Ectodermal cell (in vitro differentiated cells): ENCODE results near the gene PFKM. TPM values are rescaled to one million over a fixed set of nuclear protein-coding genes. Genes with fewer than 3 reads are reported as not detected.

Source experiments
- H3K27ac ChIP-seq: 2 replicates; pipeline ENCODE4 v1.7.0; 2013; ENCODE audit warnings: mild to moderate bottlenecking, low read depth, low read length; ENCODE audit not compliant: insufficient read depth, poor library complexity, severe bottlenecking
- H3K27me3 ChIP-seq: 2 replicates; pipeline ENCODE4 v1.7.0; 2013; ENCODE audit warnings: mild to moderate bottlenecking, low read length; ENCODE audit not compliant: insufficient read depth, control insufficient read depth, poor library complexity, severe bottlenecking
- H3K36me3 ChIP-seq: one replicate; pipeline ENCODE4 v1.7.0; 2013; ENCODE audit warnings: low read length; ENCODE audit not compliant: control insufficient read depth, insufficient read depth
- H3K4me1 ChIP-seq: one replicate; pipeline ENCODE4 v1.7.0; 2013; ENCODE audit warnings: low read length; ENCODE audit not compliant: control insufficient read depth, insufficient read depth
- H3K4me3 ChIP-seq: 2 replicates; pipeline ENCODE4 v1.7.0; 2013; ENCODE audit warnings: low read depth, low read length, control low read depth; ENCODE audit not compliant: insufficient read depth
- H3K9me3 ChIP-seq: 2 replicates; pipeline ENCODE4 v1.7.0; 2013; ENCODE audit warnings: mild to moderate bottlenecking, low read length, moderate library complexity; ENCODE audit not compliant: control insufficient read depth
- WGBS, 2 experiments: methylation state at CpG; one replicate each; pipeline ENCODE4 v1.1.7; 2013; ENCODE audit warnings: missing lambda C conversion rate in 2 of 2; 5-methylcytosine and 5-hydroxymethylcytosine counted together
- polyA plus RNA-seq, 4 experiments: library from polyadenylated mRNA; stranded (reverse); fragments of 50-300 nt; gene quantifications; one replicate each; pipeline ENCODE4 v1.2.3, GENCODE V29; 2013

Gene PFKM
- 122 TPM for polyA plus RNA-seq (2013, experiment 1 of 4)
- polyA plus RNA-seq (2013, experiment 2 of 4), result 124 TPM
- 92.8 TPM for polyA plus RNA-seq (2013, experiment 3 of 4)
- polyA plus RNA-seq (2013, experiment 4 of 4), result 110 TPM

DNA sequence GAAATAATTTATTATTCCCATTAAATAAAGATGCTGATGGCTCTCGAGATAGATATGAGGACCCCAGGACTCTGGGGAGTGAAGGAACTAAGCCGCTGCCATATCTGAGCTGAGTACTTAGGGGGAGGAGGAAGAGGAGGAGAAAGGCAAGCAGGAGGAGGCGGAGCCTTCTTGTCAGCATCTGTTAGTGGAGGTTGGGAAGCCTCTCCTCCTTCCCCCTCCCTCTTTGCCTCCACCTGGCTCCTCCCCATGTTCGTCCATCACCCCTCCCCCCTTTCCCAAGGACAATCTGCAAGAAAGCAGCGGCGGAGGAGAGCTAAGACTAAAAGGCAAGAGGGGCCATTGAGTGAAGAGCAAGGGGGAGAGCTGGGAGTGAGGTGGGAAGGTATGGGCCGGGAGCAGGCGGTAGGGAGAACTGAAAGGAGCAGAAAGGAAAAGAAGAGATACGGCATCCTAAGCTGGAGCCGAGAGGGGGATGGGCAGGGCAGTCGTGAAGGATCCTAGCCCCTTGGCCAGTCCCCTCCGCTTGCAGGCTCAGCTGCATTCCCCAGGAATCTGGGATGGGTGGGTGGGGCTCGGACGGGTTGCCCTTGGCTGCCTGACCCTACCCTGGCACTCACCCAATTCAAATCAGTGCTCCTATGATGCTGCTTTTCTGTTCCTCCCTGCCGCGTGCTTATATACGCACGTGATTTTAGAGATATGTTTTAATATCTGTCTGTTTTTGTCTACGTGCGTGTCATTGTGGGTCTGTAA lies at the start of gene PFKM:
Gene PFKM, plus strand, starts transcription at position 287 of the 756 bp plus-strand sequence. CDS start 3,411 bp downstream, outside the sequence.
- H3K4me1 ChIP-seq, result peaks cover 16% of the 10 kb centered on the region
- peak within 1 kb of the TSS; percentile 66 for H3K4me3 ChIP-seq
- no peaks in the 10 kb centered on the region for H3K27me3 ChIP-seq
- H3K27ac ChIP-seq, result peak within 1 kb of the TSS; percentile 91
- WGBS, 2 experiments, result 0 to 1% methylated on average over 19 to 20 of the region's 20 CpGs
- no peaks in the 10 kb centered on the region for H3K9me3 ChIP-seq
- H3K36me3 ChIP-seq, result peaks cover 10% of the 10 kb centered on the region

DNA sequence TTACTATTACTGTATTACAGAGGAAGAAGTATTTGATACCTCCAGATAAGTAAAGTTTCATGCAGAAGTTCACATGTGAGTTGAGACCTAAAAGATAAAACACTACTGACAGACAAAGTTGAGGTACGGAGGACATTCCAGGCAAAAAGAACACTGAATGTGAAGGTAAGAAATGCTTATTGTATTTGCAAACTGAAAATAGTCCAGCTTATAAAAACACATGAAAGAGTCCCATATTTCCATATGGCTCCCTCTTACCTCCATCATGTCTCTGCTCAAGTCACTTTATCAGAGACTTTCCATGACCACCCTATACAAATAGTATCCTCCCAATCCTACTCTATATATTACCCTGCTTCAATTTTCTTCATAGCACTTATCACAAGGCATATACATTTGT lies 49.1 kb upstream of the PFKM start:
- no peaks in the 10 kb centered on the region for H3K27me3 ChIP-seq
- H3K9me3 ChIP-seq, result no peaks in the 10 kb centered on the region
- WGBS, 2 experiments, result 94 to 100% methylated on average over 1 of the region's 1 CpG
- no peak overlapping the region for H3K4me3 ChIP-seq
- H3K4me1 ChIP-seq, result no peaks in the 10 kb centered on the region
- H3K27ac ChIP-seq, result no peak overlapping the region
- peaks cover 25% of the 10 kb centered on the region for H3K36me3 ChIP-seq

DNA sequence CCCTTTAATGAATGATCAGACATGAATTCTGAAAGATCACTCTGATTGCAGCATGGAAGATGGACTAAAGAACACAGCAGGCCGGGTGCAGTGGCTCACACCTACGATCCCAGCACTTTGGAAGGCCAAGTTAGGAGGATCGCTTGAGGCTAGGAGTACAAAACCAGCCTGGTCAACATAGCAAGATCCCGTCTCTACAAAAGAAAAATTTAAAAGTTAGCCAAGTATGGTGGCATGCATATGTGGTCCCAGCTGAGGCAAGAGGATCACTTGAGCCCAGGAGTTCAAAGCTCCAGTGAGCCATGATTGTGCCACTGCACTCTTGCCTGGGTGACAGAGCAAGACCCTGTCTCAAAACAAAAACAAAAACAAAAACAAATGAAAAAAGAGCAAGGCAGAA lies 48.4 kb upstream of the PFKM start:
- 97% methylated on average over 4 of the region's 4 CpGs for WGBS, 2 experiments
- Histone ChIP-seq H3K36me3 (peaks cover 20% of the 10 kb centered on the region), H3K9me3 (no peaks in the 10 kb centered on the region), H3K4me1 (no peaks in the 10 kb centered on the region), H3K27ac (no peak overlapping the region), H3K4me3 (no peak overlapping the region), H3K27me3 (no peaks in the 10 kb centered on the region)

DNA sequence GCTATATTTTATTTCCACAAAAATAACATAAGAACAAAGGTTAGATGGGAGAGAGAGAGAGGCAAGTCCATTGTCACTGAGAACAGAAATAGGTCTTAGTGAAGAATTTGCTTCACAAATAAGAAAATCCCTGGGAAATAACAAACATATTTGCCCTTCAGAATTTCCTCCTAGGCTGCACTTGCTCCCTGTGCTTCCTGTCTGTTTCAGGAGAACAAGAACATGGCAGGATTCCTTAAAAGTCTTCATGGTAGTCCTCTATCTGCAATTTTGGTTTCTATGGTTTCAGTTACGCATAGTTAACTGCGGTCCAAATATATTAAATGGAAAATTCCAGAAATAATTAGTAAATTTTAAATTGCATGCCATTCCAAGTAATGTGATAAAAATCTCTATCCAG lies 47.4 kb upstream of the PFKM start:
- no peaks in the 10 kb centered on the region for H3K4me1 ChIP-seq
- H3K9me3 ChIP-seq, result no peaks in the 10 kb centered on the region
- H3K4me3 ChIP-seq, result no peak overlapping the region
- no peak overlapping the region for H3K27ac ChIP-seq
- peaks cover 20% of the 10 kb centered on the region for H3K36me3 ChIP-seq
- 93% methylated on average over 2 of the region's 2 CpGs; no CpG with 5 or more reads in 1 of the 2 experiments for WGBS, 2 experiments
- no peaks in the 10 kb centered on the region for H3K27me3 ChIP-seq

DNA sequence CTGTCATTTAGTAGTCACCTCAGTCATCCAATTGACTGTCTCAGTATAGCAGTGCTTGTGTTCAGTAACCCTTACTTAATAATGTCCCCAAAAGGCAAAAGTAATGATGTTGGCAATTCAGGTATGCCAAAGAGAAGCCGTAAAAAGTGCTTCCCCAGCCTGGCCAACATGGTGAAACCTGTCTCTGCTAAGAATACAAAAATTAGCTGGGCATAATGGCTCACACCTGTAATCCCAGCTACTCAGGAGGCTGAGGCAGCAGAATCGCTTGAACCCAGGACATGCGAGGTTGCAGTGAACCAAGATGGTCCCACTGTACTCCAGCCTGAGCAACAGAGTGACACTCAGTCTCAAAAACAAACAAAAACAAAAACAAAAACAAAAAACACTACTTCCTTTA lies 46.9 kb upstream of the PFKM start:
- Histone ChIP-seq H3K9me3 (no peaks in the 10 kb centered on the region), H3K27ac (no peak overlapping the region), H3K36me3 (peaks cover 20% of the 10 kb centered on the region), H3K27me3 (no peaks in the 10 kb centered on the region), H3K4me1 (no peaks in the 10 kb centered on the region), H3K4me3 (no peak overlapping the region)
- 92 to 94% methylated on average over 3 of the region's 3 CpGs for WGBS, 2 experiments

DNA sequence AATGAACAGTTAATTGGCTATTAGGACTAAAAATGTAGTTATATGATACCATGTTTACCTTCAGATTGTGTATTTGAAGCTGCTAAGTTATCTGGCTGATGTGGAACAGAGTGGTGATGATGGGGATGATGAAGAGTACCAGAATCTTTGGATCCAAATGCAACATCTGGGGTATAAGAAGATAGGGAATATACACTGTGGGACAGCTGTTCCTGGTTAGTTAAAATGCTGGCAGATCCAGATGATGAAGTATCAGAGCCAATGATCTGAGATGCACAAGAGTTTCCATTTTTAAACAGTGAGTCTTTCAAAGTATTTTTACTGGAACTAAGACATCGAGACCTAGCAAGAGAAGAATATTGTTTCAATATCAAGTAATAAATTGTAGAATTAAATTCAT lies 44.9 kb upstream of the PFKM start:
- H3K4me1 ChIP-seq, result no peaks in the 10 kb centered on the region
- 83% methylated on average over 1 of the region's 1 CpG; no CpG with 5 or more reads in 1 of the 2 experiments for WGBS, 2 experiments
- H3K36me3 ChIP-seq, result peaks cover 20% of the 10 kb centered on the region
- no peak overlapping the region for H3K27ac ChIP-seq
- no peaks in the 10 kb centered on the region for H3K27me3 ChIP-seq
- no peak overlapping the region for H3K4me3 ChIP-seq
- no peaks in the 10 kb centered on the region for H3K9me3 ChIP-seq

DNA sequence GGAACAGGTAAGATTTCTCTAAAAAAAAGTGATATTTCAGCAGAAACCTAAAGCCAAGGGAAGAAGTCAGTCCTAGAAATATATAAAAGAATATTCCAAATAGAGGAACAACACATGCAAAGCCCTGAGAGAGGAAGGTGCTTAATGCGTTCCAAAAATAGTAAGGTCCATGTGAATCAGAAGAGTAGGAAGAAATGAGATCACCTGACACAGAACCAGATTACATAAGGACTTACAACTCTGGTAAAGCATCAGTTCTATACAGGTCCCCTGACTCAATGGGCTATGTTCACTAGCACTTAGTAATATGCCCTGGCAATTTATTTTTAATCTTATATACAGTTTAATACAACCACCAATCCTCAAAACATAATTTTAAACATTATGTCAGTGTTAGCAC lies 43.3 kb upstream of the PFKM start:
- no peak overlapping the region for H3K27ac ChIP-seq
- WGBS, 2 experiments, result 100% methylated on average over 1 of the region's 1 CpG; no CpG with 5 or more reads in 1 of the 2 experiments
- no peaks in the 10 kb centered on the region for H3K4me1 ChIP-seq
- H3K27me3 ChIP-seq, result no peaks in the 10 kb centered on the region
- peaks cover 19% of the 10 kb centered on the region for H3K36me3 ChIP-seq
- no peaks in the 10 kb centered on the region for H3K9me3 ChIP-seq
- H3K4me3 ChIP-seq, result no peak overlapping the region

DNA sequence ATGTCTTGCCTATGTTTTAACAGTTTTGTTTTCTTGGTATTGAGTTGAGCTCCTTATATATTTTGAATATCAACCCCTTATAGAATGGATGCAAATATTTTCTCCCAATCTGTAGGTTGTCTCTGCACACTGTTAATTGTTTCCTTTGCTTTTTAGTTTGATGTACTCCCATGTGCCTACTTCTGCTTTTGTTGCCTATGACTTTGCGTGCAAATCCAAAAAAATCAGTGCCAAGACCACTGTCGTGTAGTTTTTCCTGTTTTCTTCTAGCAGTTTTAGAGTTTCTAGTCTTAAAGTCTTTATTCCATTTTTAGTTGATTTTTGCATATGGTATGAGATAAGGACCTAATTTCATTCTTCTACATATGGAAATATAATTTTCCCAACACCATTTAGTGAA lies 42.1 kb upstream of the PFKM start:
- 96 to 98% methylated on average over 2 of the region's 2 CpGs for WGBS, 2 experiments
- Histone ChIP-seq H3K4me1 (no peaks in the 10 kb centered on the region), H3K4me3 (no peak overlapping the region), H3K27me3 (no peaks in the 10 kb centered on the region), H3K9me3 (no peaks in the 10 kb centered on the region), H3K27ac (no peak overlapping the region), H3K36me3 (peaks cover 22% of the 10 kb centered on the region)

DNA sequence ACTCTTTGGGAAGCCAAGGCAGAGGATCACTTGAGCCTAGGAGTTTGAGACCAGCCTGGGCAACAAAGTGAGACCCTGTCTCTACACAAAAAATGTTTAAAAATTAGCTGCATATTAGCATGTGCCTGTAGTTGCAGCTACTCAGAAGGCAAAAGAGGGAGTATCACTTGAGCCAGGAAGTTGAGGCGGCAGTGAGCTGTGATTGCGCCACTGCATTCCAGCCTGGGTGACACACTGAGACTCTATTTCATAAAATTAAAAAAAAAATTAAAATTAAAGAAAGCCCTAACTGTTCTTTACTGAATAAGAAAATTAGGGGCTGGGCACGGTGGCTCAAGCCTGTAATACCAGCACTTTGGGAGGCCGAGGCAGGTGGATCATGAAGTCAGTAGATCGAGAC lies 40.3 kb upstream of the PFKM start:
- Histone ChIP-seq H3K4me1 (no peaks in the 10 kb centered on the region), H3K27me3 (no peaks in the 10 kb centered on the region), H3K9me3 (no peaks in the 10 kb centered on the region), H3K36me3 (peaks cover 18% of the 10 kb centered on the region), H3K27ac (no peak overlapping the region), H3K4me3 (no peak overlapping the region)
- WGBS, 2 experiments, result 93 to 95% methylated on average over 5 of the region's 5 CpGs

DNA sequence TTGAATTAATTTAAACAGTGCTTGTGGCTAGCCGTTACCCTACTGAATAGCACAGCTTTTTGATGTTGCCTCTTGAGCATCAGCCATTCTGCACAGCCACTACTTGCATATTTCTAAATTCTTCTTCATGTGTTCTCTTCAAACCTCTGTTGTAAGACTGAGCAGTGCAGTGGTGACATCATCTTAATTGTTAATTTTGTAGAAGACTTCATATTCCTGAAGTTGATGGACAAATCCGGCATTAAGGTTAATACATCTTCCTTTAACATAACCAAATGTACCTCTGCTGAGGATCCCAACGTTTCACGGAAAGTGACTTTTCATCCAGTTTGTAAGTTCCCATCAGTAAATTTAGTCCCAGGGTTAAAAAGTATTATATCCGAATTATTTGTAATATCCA lies 38.9 kb upstream of the PFKM start:
- 94 to 95% methylated on average over 4 of the region's 5 CpGs for WGBS, 2 experiments
- Histone ChIP-seq H3K27ac (no peak overlapping the region), H3K4me3 (no peak overlapping the region), H3K4me1 (no peaks in the 10 kb centered on the region), H3K9me3 (no peaks in the 10 kb centered on the region), H3K27me3 (no peaks in the 10 kb centered on the region), H3K36me3 (peaks cover 9% of the 10 kb centered on the region)
